ENCODE measurements around the gene SLC35F3.

Gene SLC35F3

DNA sequence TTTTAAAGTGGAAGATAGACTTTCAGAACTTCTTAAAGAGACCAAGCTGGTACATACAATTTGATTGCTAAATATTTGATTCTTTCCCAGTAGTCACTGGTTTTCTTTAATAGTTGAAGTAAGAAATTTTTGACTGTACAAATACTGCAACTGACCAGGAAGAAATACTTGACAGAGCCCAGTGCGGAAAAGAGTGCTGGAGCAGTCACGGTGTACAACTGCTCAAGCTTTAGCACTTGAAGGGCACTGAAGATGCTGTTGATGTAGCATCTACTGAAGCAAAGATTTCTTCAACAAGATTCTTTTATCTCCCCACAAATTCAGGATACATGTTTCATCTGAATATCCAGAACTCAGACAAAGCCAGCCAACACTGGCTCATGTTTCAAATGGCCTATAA is 41.5 kb downstream of the SLC35F3 start:
- Histone ChIP-seq H3K4me1 (ENCODE audit: control insufficient read depth, low read depth, low read length) (peaks cover 10% of the 10 kb centered on the region), H3K9ac (ENCODE audit: low read length) (no peak overlapping the region), H3K27me3 (ENCODE audit: control insufficient read depth, insufficient read depth, low read length) (no peaks in the 10 kb centered on the region), H3K9me3 (ENCODE audit: control insufficient read depth, low read depth, low read length) (no peaks in the 10 kb centered on the region), H3K36me3 (ENCODE audit: control insufficient read depth, low read depth, low read length) (no peaks in the 10 kb centered on the region), H3K4me3 (ENCODE audit: low read length) (no peak overlapping the region), H3K27ac (ENCODE audit: low read length) (no peak overlapping the region)

DNA sequence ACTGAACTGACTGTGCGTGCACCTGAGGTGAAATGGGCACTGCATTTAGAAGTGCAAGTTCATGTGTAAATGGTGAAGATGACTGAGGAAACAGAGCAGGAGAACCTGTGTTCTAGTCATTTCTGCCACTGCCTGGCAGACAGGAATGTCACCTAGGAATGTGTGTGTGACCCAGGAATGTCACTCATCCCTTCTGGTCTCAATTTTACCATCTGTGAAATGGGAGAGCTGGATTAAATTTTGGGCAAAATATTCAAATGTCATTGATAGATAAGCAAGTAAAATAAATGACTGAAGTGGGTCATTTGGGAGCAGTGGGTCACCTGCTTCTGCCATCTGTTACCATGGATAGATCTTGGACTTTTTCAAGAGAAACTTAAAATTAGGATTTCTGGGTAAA is 42.2 kb downstream of the SLC35F3 start:
- H3K4me3 ChIP-seq (ENCODE audit: low read length) = no peak overlapping the region
- no peak overlapping the region for H3K9ac ChIP-seq (ENCODE audit: low read length)
- H3K9me3 ChIP-seq (ENCODE audit: control insufficient read depth, low read depth, low read length) = no peaks in the 10 kb centered on the region
- H3K36me3 ChIP-seq (ENCODE audit: control insufficient read depth, low read depth, low read length) = no peaks in the 10 kb centered on the region
- H3K27ac ChIP-seq (ENCODE audit: low read length) = no peak overlapping the region
- H3K4me1 ChIP-seq (ENCODE audit: control insufficient read depth, low read depth, low read length) = peaks cover 10% of the 10 kb centered on the region
- no peaks in the 10 kb centered on the region for H3K27me3 ChIP-seq (ENCODE audit: control insufficient read depth, insufficient read depth, low read length)

DNA sequence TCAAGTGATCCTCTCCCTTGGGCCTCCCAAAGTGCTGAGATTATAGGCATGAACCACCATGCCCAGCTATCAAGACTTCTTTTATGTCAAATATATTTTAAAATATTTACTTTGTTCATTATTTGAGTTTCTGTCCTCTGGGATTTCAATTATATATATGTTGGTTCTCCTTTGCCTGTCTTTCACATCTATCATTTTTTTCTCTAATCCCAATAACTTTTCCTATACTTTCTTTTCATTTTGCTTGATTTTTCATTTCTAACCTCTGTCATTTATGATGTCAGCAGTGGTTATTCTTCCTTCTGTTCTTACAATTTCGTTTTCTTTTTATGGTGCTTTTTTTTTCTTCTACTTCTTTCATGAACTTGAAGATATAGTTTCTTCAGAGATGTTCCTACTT is 47.3 kb downstream of the SLC35F3 start:
- Histone ChIP-seq H3K27ac (ENCODE audit: low read length) (no peak overlapping the region), H3K27me3 (ENCODE audit: control insufficient read depth, insufficient read depth, low read length) (no peaks in the 10 kb centered on the region), H3K4me1 (ENCODE audit: control insufficient read depth, low read depth, low read length) (peaks cover 6% of the 10 kb centered on the region), H3K36me3 (ENCODE audit: control insufficient read depth, low read depth, low read length) (no peaks in the 10 kb centered on the region), H3K4me3 (ENCODE audit: low read length) (no peak overlapping the region), H3K9me3 (ENCODE audit: control insufficient read depth, low read depth, low read length) (no peaks in the 10 kb centered on the region), H3K9ac (ENCODE audit: low read length) (no peak overlapping the region)

DNA sequence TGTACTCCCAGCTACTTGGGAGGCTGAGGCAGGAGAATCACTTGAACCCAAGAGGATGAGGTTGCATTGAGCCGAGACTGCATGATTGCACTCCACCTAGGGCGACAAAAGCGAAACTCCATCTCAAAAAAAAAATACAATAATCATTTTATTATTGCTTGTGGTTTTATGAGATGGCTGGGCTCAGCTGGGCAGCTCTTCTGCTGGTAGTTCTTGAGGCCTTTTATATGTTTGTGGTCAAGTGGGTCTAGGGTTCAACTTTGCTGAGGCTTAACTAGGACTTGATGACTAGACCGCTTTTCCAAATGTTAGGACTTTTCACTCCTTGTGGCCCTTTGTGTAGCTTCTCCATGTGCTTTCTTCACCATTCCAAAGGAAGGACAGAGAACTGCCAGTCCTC is 53.2 kb downstream of the SLC35F3 start:
- H3K9me3 ChIP-seq (ENCODE audit: control insufficient read depth, low read depth, low read length) = no peaks in the 10 kb centered on the region

DNA sequence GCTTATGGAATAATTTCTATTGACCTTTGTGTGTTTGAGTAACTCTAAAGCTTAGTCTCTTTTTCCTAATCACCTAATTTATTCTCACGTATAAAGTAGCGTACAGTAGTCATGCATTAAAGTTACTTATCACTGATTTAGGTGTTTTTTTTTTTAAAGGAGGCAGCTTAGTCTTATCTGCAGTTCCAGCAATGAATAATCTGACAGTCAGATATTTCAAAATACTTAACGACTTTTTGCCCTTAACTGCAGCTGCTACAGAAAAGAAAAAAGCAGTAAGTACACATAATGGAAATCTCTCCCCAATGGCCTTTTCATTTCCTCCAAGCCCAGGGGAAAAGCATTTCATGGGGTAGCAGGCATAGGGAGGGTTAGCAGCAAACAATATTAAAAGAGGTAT is 54.6 kb downstream of the SLC35F3 start:
- no peaks in the 10 kb centered on the region for H3K27me3 ChIP-seq (ENCODE audit: control insufficient read depth, insufficient read depth, low read length)
- no peaks in the 10 kb centered on the region for H3K9me3 ChIP-seq (ENCODE audit: control insufficient read depth, low read depth, low read length)
- no peak overlapping the region for H3K9ac ChIP-seq (ENCODE audit: low read length)
- peaks cover 6% of the 10 kb centered on the region for H3K4me1 ChIP-seq (ENCODE audit: control insufficient read depth, low read depth, low read length)
- no peak overlapping the region for H3K4me3 ChIP-seq (ENCODE audit: low read length)
- no peaks in the 10 kb centered on the region for H3K36me3 ChIP-seq (ENCODE audit: control insufficient read depth, low read depth, low read length)
- H3K27ac ChIP-seq (ENCODE audit: low read length) = no peak overlapping the region

More for the DNA sequence above, 53.2 kb downstream of the SLC35F3 start:
- no peaks in the 10 kb centered on the region for H3K27me3 ChIP-seq (ENCODE audit: control insufficient read depth, insufficient read depth, low read length)
- H3K4me3 ChIP-seq (ENCODE audit: low read length) = no peak overlapping the region
- H3K27ac ChIP-seq (ENCODE audit: low read length) = no peak overlapping the region
- H3K4me1 ChIP-seq (ENCODE audit: control insufficient read depth, low read depth, low read length) = peaks cover 6% of the 10 kb centered on the region
- no peak overlapping the region for H3K9ac ChIP-seq (ENCODE audit: low read length)
- H3K36me3 ChIP-seq (ENCODE audit: control insufficient read depth, low read depth, low read length) = no peaks in the 10 kb centered on the region

DNA sequence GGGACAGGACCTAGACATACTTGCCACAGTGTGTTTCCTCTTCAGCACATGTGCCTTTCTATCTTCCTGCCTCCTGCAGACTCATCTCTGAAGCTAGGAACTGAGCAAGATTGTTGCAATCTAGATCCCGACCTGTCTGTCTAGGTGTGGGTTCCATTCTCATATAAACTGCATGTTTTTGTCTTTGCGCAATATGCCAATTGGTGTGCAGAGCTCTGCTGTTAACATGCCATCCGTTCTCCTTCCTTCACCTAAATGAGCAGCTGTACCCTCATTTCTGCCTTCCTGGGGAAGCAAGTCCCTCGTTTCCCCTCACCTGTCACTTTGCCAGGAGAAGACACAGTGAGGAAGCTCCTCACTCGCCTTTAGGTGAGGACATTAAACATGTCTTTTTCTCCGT is 55.5 kb downstream of the SLC35F3 start:
- no peak overlapping the region for H3K27ac ChIP-seq (ENCODE audit: low read length)
- no peak overlapping the region for H3K4me3 ChIP-seq (ENCODE audit: low read length)
- no peaks in the 10 kb centered on the region for H3K27me3 ChIP-seq (ENCODE audit: control insufficient read depth, insufficient read depth, low read length)
- H3K36me3 ChIP-seq (ENCODE audit: control insufficient read depth, low read depth, low read length) = no peaks in the 10 kb centered on the region
- no peaks in the 10 kb centered on the region for H3K9me3 ChIP-seq (ENCODE audit: control insufficient read depth, low read depth, low read length)
- H3K9ac ChIP-seq (ENCODE audit: low read length) = no peak overlapping the region
- peaks cover 6% of the 10 kb centered on the region for H3K4me1 ChIP-seq (ENCODE audit: control insufficient read depth, low read depth, low read length)

DNA sequence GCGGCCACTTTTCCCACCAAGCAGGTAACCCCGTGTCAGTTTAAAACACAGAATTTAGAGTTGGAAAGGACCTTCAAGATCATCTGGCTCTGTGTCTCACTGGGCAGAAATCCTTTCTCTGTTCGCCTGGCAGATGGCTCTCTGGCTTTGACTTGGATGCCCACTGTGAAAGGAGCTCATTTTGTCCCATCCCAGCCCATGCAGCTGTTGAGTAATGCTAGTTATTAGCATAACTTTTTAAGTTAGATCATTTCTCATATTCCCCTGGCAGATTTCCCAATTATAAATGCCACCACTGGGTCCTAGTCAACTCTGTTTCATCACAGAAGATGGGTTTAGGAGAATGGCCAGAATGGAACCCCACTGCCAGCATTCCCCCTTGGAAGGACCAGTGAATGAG is 55.9 kb downstream of the SLC35F3 start:
- Histone ChIP-seq H3K9ac (ENCODE audit: low read length) (no peak overlapping the region), H3K27ac (ENCODE audit: low read length) (no peak overlapping the region)

DNA sequence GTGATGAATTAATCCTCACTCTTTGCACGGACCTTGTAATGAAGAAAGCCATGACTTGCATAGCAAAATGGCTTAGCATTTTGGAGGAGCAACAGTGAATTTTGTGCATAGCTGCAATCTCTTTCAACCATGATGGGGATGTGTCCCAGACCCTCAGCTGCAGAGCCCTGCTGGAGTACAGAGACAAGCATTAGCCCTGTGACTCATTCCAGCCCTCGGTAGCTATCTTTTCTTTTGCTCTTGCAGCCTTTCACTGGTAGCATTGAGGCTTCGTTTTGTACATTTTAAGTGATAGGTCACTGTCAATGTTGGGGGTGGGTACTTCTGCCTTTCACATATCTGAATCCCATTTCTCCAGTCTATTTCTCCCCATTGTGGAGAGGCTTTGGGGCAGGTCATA is 58.4 kb downstream of the SLC35F3 start:
- H3K9me3 ChIP-seq (ENCODE audit: control insufficient read depth, low read depth, low read length) = no peaks in the 10 kb centered on the region
- H3K4me1 ChIP-seq (ENCODE audit: control insufficient read depth, low read depth, low read length) = no peaks in the 10 kb centered on the region
- no peaks in the 10 kb centered on the region for H3K36me3 ChIP-seq (ENCODE audit: control insufficient read depth, low read depth, low read length)

More for the DNA sequence above, 55.9 kb downstream of the SLC35F3 start:
- H3K4me3 ChIP-seq (ENCODE audit: low read length) = no peak overlapping the region
- H3K9me3 ChIP-seq (ENCODE audit: control insufficient read depth, low read depth, low read length) = no peaks in the 10 kb centered on the region
- no peaks in the 10 kb centered on the region for H3K27me3 ChIP-seq (ENCODE audit: control insufficient read depth, insufficient read depth, low read length)
- H3K4me1 ChIP-seq (ENCODE audit: control insufficient read depth, low read depth, low read length) = peaks cover 2% of the 10 kb centered on the region
- H3K36me3 ChIP-seq (ENCODE audit: control insufficient read depth, low read depth, low read length) = no peaks in the 10 kb centered on the region

DNA sequence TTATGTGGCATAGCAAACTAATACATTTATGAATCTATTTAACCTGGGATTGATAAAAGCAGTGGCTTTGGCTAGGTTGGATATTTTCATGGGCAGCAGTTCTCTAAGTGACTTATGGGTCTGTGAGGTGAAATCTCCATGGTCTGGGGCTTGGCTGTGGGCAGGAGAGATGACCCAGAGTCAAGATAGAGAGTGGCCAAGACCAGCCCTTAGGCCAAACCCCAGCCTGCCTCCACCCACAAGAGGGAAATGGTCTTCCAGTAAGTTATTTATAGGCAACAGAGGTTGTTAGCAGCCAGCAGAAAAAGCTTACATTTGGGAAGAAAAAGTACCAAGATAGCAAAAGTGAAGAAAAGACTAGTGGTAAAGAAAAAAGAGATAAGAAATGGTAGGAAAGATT is 61.4 kb downstream of the SLC35F3 start:
- Histone ChIP-seq H3K27me3 (ENCODE audit: control insufficient read depth, insufficient read depth, low read length) (no peaks in the 10 kb centered on the region), H3K27ac (ENCODE audit: low read length) (no peak overlapping the region), H3K4me3 (ENCODE audit: low read length) (no peak overlapping the region), H3K9ac (ENCODE audit: low read length) (no peak overlapping the region), H3K4me1 (ENCODE audit: control insufficient read depth, low read depth, low read length) (no peaks in the 10 kb centered on the region), H3K9me3 (ENCODE audit: control insufficient read depth, low read depth, low read length) (no peaks in the 10 kb centered on the region), H3K36me3 (ENCODE audit: control insufficient read depth, low read depth, low read length) (no peaks in the 10 kb centered on the region)

More for the DNA sequence above, 58.4 kb downstream of the SLC35F3 start:
- Histone ChIP-seq H3K9ac (ENCODE audit: low read length) (no peak overlapping the region), H3K27ac (ENCODE audit: low read length) (no peak overlapping the region), H3K27me3 (ENCODE audit: control insufficient read depth, insufficient read depth, low read length) (no peaks in the 10 kb centered on the region), H3K4me3 (ENCODE audit: low read length) (no peak overlapping the region)

DNA sequence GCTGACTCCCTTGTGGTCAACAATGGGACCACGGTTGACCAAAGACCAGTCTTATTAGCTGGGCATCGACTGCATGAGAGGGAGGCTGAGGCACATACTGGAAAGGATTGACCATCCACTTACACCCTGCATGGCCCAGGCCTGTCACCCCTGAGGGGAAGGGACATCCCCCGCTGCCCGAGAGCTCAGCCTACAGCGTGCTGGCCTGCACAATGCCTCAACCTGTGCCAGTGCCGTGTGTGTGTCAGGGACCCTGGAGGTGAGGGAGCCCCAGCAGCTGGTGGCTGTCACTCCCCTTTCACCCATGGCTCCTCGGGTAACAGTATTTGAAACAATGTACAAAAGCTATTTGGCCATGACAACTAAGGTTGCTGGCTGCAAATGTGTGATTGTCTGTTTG is 67.3 kb downstream of the SLC35F3 start:
- Histone ChIP-seq H3K4me1 (ENCODE audit: control insufficient read depth, low read depth, low read length) (no peaks in the 10 kb centered on the region), H3K27ac (ENCODE audit: low read length) (no peak overlapping the region), H3K9ac (ENCODE audit: low read length) (no peak overlapping the region), H3K27me3 (ENCODE audit: control insufficient read depth, insufficient read depth, low read length) (no peaks in the 10 kb centered on the region), H3K9me3 (ENCODE audit: control insufficient read depth, low read depth, low read length) (no peaks in the 10 kb centered on the region), H3K4me3 (ENCODE audit: low read length) (no peak overlapping the region), H3K36me3 (ENCODE audit: control insufficient read depth, low read depth, low read length) (no peaks in the 10 kb centered on the region)

DNA sequence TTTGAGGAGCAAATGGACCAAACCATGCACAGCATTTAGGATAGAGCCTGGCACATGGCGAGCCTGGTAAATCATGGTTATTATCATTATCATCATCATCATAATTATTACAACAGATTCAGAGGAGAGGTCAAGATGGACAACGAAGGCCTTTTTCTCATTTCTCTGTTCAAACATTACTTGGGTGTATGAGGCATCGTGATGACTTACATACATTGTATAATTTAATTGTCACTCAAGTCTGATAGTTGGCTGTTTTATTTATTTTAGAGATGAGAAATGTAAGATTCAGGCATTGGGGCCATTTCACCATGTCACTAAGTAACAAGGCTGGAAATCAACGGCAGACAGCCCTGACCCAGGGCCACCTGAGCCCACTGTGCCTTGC is 68.1 kb downstream of the SLC35F3 start:
- Histone ChIP-seq H3K27ac (ENCODE audit: low read length) (no peak overlapping the region), H3K36me3 (ENCODE audit: control insufficient read depth, low read depth, low read length) (no peaks in the 10 kb centered on the region), H3K9ac (ENCODE audit: low read length) (no peak overlapping the region), H3K4me3 (ENCODE audit: low read length) (no peak overlapping the region), H3K9me3 (ENCODE audit: control insufficient read depth, low read depth, low read length) (no peaks in the 10 kb centered on the region), H3K27me3 (ENCODE audit: control insufficient read depth, insufficient read depth, low read length) (no peaks in the 10 kb centered on the region), H3K4me1 (ENCODE audit: control insufficient read depth, low read depth, low read length) (no peaks in the 10 kb centered on the region)

DNA sequence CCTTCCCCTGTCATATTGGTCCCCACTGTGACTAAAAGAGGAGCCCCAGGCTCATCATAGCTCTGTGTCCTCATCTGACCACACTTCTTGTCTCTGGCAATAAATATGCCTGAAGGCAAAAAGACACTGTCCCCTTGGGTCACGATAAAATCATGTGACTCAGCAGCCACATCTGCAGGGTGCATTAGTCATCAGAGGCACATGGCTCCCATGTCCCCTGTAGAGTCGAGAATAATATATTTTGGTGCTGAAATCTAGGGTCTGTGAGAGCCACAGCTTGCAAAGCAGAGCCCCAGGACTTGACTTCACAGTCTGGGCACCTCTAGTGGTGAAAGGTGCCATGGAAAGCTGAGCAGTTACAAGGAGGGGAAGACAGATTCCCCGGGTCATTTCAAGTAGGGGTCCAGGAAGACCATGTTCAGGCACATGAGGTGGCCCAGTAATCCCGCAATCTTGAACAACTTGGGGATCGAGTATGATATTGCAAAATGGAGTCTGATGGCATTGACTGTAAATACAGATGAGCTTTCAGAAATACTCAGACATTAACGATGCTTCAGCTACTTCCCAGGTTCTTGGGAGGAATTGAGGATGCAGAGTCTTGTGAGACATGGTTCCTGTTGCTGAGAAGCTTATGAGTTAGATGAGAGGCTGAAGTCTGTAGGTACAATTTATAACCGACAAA is 68.6 kb downstream of the SLC35F3 start:
- no peak overlapping the region for H3K9ac ChIP-seq (ENCODE audit: low read length)
- no peaks in the 10 kb centered on the region for H3K36me3 ChIP-seq (ENCODE audit: control insufficient read depth, low read depth, low read length)
- H3K4me1 ChIP-seq (ENCODE audit: control insufficient read depth, low read depth, low read length) = no peaks in the 10 kb centered on the region
- H3K4me3 ChIP-seq (ENCODE audit: low read length) = no peak overlapping the region
- no peak overlapping the region for H3K27ac ChIP-seq (ENCODE audit: low read length)
- H3K27me3 ChIP-seq (ENCODE audit: control insufficient read depth, insufficient read depth, low read length) = no peaks in the 10 kb centered on the region
- no peaks in the 10 kb centered on the region for H3K9me3 ChIP-seq (ENCODE audit: control insufficient read depth, low read depth, low read length)
